Heart right ventricle (tissue), 16 donors: ENCODE data around the gene FIBCD1. TPM values are rescaled to one million over a fixed set of nuclear protein-coding genes. Genes with fewer than 3 reads are reported as not detected.
A peak's percentile ranks its signal among the peaks of the same experiment; 100 is the strongest.

Experiments
- ATAC-seq, 8 donors: fragments of 200-7000 bp; cut with Tn5 transposase; one replicate each; pipeline ENCODE4 v1.9.1; 2020; ENCODE audit warnings: mild to moderate bottlenecking in 8 of 8, moderate library complexity in 8 of 8, moderate number of reproducible peaks in 1 of 8
- DNase-seq, 2 donors: peaks; one replicate each; pipeline ENCODE4 v3.0.0-alpha.2; 2020
- H3K27ac ChIP-seq, 10 donors: fragments of 200-600 bp; sonication (generic) in 2 of 10; one replicate each; pipeline versions ENCODE4 v1.5.0 to v1.8.0; 2020 to 2022; ENCODE audit warnings: mild to moderate bottlenecking in 3 of 10
- H3K27me3 ChIP-seq, 7 donors: fragments of 200-600 bp; one replicate each; pipeline ENCODE4 v1.8.0; 2021 to 2022; ENCODE audit warnings: mild to moderate bottlenecking in 2 of 7
- H3K36me3 ChIP-seq, 9 donors: fragments of 200-600 bp; sonication (generic) in 1 of 9; one replicate each; pipeline versions ENCODE4 v1.5.0 to v1.8.0; 2020 to 2022; ENCODE audit warnings: mild to moderate bottlenecking in 2 of 9
- H3K4me1 ChIP-seq, 9 donors: fragments of 200-600 bp; sonication (generic) in 1 of 9; one replicate each; pipeline versions ENCODE4 v1.5.0 to v1.8.0; 2020 to 2022; ENCODE audit warnings: mild to moderate bottlenecking in 4 of 9
- H3K4me3 ChIP-seq, 10 donors: fragments of 200-600 bp; sonication (generic) in 2 of 10; one replicate each; pipeline versions ENCODE4 v1.5.0 to v1.8.0; 2020 to 2022; ENCODE audit warnings: mild to moderate bottlenecking in 7 of 10, moderate library complexity in 2 of 10
- H3K9me3 ChIP-seq, 11 donors: fragments of 200-600 bp in 10 of 11; sonication (generic) in 2 of 11; one replicate each; pipeline versions ENCODE4 v1.5.0 to v1.8.0; 2013 to 2022; ENCODE audit warnings: mild to moderate bottlenecking in 2 of 11, control low read depth in 1 of 11, moderate library complexity in 1 of 11
- WGBS, 2 donors: extraction: QIAGEN DNeasy Blood & Tissue Kit; methylation state at CpG; one replicate each; pipeline ENCODE4 v1.1.7; 2013; ENCODE audit warnings: inconsistent platforms in 1 of 2; 5-methylcytosine and 5-hydroxymethylcytosine counted together
- intact Hi-C, 10 donors: fragments of 100-400 bp; cut with DNase I; formaldehyde crosslinking; loops; one replicate each; pipeline versions ENCODE4 v1.11.1 to v1.14.2; 2022
- polyA plus RNA-seq, 2 donors: library from polyadenylated mRNA; stranded (reverse); fragments of 200-250 nt; gene quantifications; one replicate each; pipeline ENCODE4 v1.2.3, GENCODE V29; 2013
- total RNA-seq, 10 donors: library from RNA; stranded (reverse); fragmentation: NEBNext Ultra II Directional in 3 of 10; extraction: Animal tissue kit (Norgen Biotek cat#: 25700) in 3 of 10; gene quantifications; one replicate each; pipeline versions ENCODE4 v1.2.1 to v1.2.4, GENCODE V29; 2021 to 2023
- TF ChIP-seq, protein P1 (sequence below), 9 donors: fragments of 200-600 bp; sonication (generic) in 2 of 9; IDR thresholded peaks; one replicate each; pipeline versions ENCODE4 v1.5.0 to v1.8.0; 2021 to 2022; ENCODE audit warnings: antibody characterized with exemption in 9 of 9, mild to moderate bottlenecking in 5 of 9, moderate library complexity in 1 of 9
- donor health status: Arrhythmogenic right ventricular cardiomyopathy.
- donor health status: ischemic (EF 13 %, LVEDD 7.1; RV severe dilation, severe dysfunction).
- donor health status: healthy with polysubstance abuse.
- donor health status: DM: no; HTN: yes; CAD: no.
- donor health status: DM: no; HTN: no; CAD: no.
- donor health status: ischemic (EF 25% LVEDD 6.9; RV normal size, moderate dysfunction).
- donor health status: ischemic (EF 25% LVEDD 5.7; RV mildly dilated, moderate dysfunction).
- donor health status: healthy.
- donor health status: DM: yes; HTN: yes; CAD: no.
- donor health status: Ischemic cardiomyopathy.
- donor health status: ischemic (EF 35%, LVEDD 5.7; RV mildly dilated, moderate dysfunction).
- donor health status: nonischemic (EF 11% LVEDD 7.7; RV severe dilation, severe dysfunction).
- donor health status: DM: yes; HTN: yes; CAD: no.
- donor health status: PGD.
- donor health status: ischemic (EF 29% LVEDD 5.4; RV normal size, mild dysfunction).
- donor health status: nonischemic (EF 23%, LVEDD 6.1; RV moderate dilation, normal function).

The FIBCD1 gene
- total and polyA plus RNA-seq, 12 donors: 0.16 to 5.8 (median 1.2) TPM

DNA sequence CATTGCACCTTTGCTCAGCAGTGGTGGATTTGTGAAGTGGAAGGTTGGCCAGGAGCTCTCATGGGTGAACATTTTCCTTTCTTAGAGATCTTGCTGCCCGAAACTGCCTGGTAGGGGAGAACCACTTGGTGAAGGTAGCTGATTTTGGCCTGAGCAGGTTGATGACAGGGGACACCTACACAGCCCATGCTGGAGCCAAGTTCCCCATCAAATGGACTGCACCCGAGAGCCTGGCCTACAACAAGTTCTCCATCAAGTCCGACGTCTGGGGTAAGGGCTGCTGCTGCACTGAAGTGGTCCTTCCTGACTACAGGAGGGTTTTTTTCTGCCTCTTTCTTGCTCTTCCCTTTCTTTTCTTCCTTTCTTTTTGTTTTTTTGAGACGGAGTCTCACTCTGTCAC, 64.3 kb downstream of the FIBCD1 start:
- H3K27me3 ChIP-seq: no peaks in the 10 kb centered on the region
- no peak overlapping the region for H3K4me3 ChIP-seq
- DNase-seq (no peak), ATAC-seq (no peak)
- H3K4me1 ChIP-seq: peaks cover 5 to 47% (median 32%) of the 10 kb centered on the region in 9 donors
- 80 to 91% methylated on average over 5 of the region's 5 CpGs for WGBS, 2 donors
- intact Hi-C loops: loop anchor here in 7 of 10 donors (5.0 to 10.0 kb wide), 5 partner anchors 58 to 173 kb away; partner anchors contain the start of gene FIBCD1 (in 1 of the 7)
- no peak overlapping the region for H3K27ac ChIP-seq
- TF ChIP-seq, protein P1, sequence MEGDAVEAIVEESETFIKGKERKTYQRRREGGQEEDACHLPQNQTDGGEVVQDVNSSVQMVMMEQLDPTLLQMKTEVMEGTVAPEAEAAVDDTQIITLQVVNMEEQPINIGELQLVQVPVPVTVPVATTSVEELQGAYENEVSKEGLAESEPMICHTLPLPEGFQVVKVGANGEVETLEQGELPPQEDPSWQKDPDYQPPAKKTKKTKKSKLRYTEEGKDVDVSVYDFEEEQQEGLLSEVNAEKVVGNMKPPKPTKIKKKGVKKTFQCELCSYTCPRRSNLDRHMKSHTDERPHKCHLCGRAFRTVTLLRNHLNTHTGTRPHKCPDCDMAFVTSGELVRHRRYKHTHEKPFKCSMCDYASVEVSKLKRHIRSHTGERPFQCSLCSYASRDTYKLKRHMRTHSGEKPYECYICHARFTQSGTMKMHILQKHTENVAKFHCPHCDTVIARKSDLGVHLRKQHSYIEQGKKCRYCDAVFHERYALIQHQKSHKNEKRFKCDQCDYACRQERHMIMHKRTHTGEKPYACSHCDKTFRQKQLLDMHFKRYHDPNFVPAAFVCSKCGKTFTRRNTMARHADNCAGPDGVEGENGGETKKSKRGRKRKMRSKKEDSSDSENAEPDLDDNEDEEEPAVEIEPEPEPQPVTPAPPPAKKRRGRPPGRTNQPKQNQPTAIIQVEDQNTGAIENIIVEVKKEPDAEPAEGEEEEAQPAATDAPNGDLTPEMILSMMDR (IDR thresholded peaks at IDR 0.05): no peak
- H3K9me3 ChIP-seq: no peaks in the 10 kb centered on the region
- peaks cover 0 to 100% (median 50%) of the 10 kb centered on the region in 9 donors for H3K36me3 ChIP-seq

DNA sequence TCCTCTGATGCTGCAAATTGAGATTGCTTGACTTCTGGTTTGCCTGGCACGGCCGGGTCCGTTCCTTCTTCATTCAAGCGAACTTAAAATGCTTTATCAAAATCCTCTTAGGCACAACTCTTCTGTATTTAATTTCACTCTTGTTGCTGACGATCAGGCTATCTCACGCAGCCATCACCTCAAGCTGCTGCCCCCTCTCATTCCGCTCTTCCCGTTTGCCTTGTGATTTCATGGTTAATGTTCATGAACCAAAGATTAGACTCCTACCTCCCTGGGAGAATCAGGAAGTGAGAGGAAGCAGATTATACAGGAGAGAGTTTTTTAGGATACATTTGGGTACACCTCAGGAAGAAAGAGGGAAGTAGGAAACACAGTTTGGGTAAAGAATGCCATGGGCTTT, 65.1 kb downstream of the FIBCD1 start:
- H3K4me1 ChIP-seq: peaks cover 5 to 55% (median 40%) of the 10 kb centered on the region in 9 donors
- TF ChIP-seq, protein P1 (IDR thresholded peaks at IDR 0.05): no peak
- no peaks in the 10 kb centered on the region for H3K27me3 ChIP-seq
- no peak overlapping the region for H3K4me3 ChIP-seq
- peak overlapping the region; percentile 27 to 87 (median 69) for H3K27ac ChIP-seq
- DNase-seq: no peak
- intact Hi-C loops: loop anchor here in 8 of 10 donors (2.0 to 10.0 kb wide), 6 partner anchors 58 to 173 kb away; partner anchors contain the start of gene FIBCD1 (in 1 of the 8)
- peaks cover 0 to 100% (median 42%) of the 10 kb centered on the region in 9 donors for H3K36me3 ChIP-seq
- WGBS, 2 donors: 84 to 85% methylated on average over 8 of the region's 8 CpGs
- ATAC-seq: no peak
- H3K9me3 ChIP-seq: no peaks in the 10 kb centered on the region

DNA sequence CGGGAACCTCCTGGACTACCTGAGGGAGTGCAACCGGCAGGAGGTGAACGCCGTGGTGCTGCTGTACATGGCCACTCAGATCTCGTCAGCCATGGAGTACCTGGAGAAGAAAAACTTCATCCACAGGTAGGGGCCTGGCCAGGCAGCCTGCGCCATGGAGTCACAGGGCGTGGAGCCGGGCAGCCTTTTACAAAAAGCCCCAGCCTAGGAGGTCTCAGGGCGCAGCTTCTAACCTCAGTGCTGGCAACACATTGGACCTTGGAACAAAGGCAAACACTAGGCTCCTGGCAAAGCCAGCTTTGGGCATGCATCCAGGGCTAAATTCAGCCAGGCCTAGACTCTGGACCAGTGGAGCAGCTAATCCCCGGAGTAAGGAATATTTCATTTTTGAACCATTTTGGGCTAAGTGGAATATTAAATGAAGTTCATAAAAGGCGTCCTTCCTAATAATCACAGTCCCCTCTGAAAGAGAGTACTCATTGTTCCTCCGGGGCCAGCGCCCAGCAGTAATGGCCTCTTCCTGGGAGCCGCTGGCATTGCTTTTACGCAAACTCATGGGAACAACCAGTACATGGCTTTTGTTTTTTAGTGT, 66.0 kb downstream of the FIBCD1 start:
- H3K27me3 ChIP-seq: no peaks in the 10 kb centered on the region

DNA sequence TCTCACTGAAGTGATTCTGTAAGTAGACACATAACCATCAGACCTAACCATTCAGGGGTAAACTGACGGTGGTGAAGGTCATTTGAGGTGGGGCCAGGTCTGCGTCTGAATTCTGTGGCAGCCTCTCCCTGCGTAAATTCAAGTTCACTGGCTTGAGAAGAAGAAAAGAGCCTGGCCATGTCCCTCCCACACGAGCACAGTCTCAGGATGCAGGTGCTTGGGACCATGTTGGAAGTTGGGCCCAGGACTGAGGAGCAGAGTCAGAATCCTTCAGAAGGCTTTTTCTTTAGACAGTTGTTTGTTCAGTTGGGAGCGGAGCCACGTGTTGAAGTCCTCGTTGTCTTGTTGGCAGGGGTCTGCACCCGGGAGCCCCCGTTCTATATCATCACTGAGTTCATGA, 66.5 kb downstream of the FIBCD1 start:
- intact Hi-C loops: loop anchor here in 8 of 10 donors (2.0 to 10.0 kb wide), 6 partner anchors 60 to 175 kb away; partner anchors contain the start of gene FIBCD1 (in 1 of the 8)
- TF ChIP-seq, protein P1 (IDR thresholded peaks at IDR 0.05): no peak
- WGBS, 2 donors: 75 to 76% methylated on average over 9 of the region's 9 CpGs
- Histone ChIP-seq H3K9me3 (no peaks in the 10 kb centered on the region), H3K4me3 (no peak overlapping the region), H3K27ac (peak overlapping the region in 9 of 10 donors; percentile 40 to 87 (median 71)), H3K27me3 (no peaks in the 10 kb centered on the region), H3K4me1 (peaks cover 5 to 58% (median 42%) of the 10 kb centered on the region in 9 donors), H3K36me3 (peaks cover 0 to 93% (median 31%) of the 10 kb centered on the region in 9 donors)
- DNase-seq (no peak), ATAC-seq (no peak)

More for the DNA sequence above, 66.0 kb downstream of the FIBCD1 start:
- peak; percentile 47 to 79 (median 68) for ATAC-seq
- Histone ChIP-seq H3K9me3 (no peaks in the 10 kb centered on the region), H3K4me1 (peaks cover 5 to 58% (median 42%) of the 10 kb centered on the region in 9 donors), H3K4me3 (no peak overlapping the region), H3K27ac (peak overlapping the region; percentile 27 to 87 (median 69)), H3K36me3 (peaks cover 0 to 96% (median 32%) of the 10 kb centered on the region in 9 donors)
- TF ChIP-seq, protein P1 (IDR thresholded peaks at IDR 0.05): no peak
- 68 to 70% methylated on average over 15 of the region's 15 CpGs for WGBS, 2 donors
- DNase-seq: peak; percentile 66 to 74
- intact Hi-C loops: loop anchor here in 8 of 10 donors (2.0 to 10.0 kb wide), 6 partner anchors 59 to 174 kb away; partner anchors contain the start of gene FIBCD1 (in 1 of the 8)
